Activated B cell treated with CpG ODN at 0.5 μM for 24 hours (primary cell): ENCODE data around the gene ZNF652. TPM values are rescaled to one million over a fixed set of nuclear protein-coding genes. Genes with fewer than 3 reads are reported as not detected.

Experiments used
- ATAC-seq: fragments of 200-7000 bp; cut with Tn5 transposase; one replicate; pipeline ENCODE4 v1.10.0; 2021; ENCODE audit warnings: low read depth, mild to moderate bottlenecking, moderate library complexity
- CTCF ChIA-PET: fragments of 350-600 bp; sonication (Branson Sonifier 250); formaldehyde crosslinking; loops from one replicate; lab custom pipeline; 2021; ENCODE audit warnings: antibody characterized with exemption; lab: Charles Lee
- POLR2A ChIA-PET: fragments of 350-600 bp; sonication (Branson Sonifier 250); formaldehyde crosslinking; loops from one replicate; lab custom pipeline; 2021; ENCODE audit warnings: antibody characterized with exemption; lab: Charles Lee
- DNase-seq: peaks from one replicate; pipeline ENCODE4 v3.0.0; 2022
- H3K27ac Mint-ChIP-seq: one replicate; pipeline ENCODE4 v1.8.0; 2020; ENCODE audit warnings: mixed read lengths
- H3K27me3 Mint-ChIP-seq: one replicate; pipeline ENCODE4 v1.8.0; 2021; ENCODE audit warnings: mixed read lengths
- H3K36me3 Mint-ChIP-seq: one replicate; pipeline ENCODE4 v1.8.0; 2021; ENCODE audit warnings: low read depth, mixed read lengths
- H3K4me1 Mint-ChIP-seq: one replicate; pipeline ENCODE4 v1.8.0; 2021; ENCODE audit warnings: mixed read lengths
- H3K4me3 Mint-ChIP-seq: one replicate; pipeline ENCODE4 v1.8.0; 2020; ENCODE audit warnings: mild to moderate bottlenecking, mixed read lengths
- H3K9me3 Mint-ChIP-seq: one replicate; pipeline ENCODE4 v1.8.0; 2020; ENCODE audit warnings: mixed read lengths
- intact Hi-C: fragments of 100-400 bp; cut with micrococcal nuclease; formaldehyde crosslinking; loops from one replicate; pipeline ENCODE4 v1.15.1; 2024
- total RNA-seq: library from RNA; stranded (reverse); gene quantifications from 2 replicates; pipeline ENCODE4 v1.2.3, GENCODE V29; 2022
- TF ChIP-seq, protein P1 (sequence below): fragments of 200-600 bp; IDR thresholded peaks from one replicate; pipeline ENCODE4 v1.8.0; 2022; ENCODE audit warnings: antibody characterized with exemption, mild to moderate bottlenecking

Gene ZNF652
- total RNA-seq, 1 donor from 2014 or later = 40.6 TPM

DNA sequence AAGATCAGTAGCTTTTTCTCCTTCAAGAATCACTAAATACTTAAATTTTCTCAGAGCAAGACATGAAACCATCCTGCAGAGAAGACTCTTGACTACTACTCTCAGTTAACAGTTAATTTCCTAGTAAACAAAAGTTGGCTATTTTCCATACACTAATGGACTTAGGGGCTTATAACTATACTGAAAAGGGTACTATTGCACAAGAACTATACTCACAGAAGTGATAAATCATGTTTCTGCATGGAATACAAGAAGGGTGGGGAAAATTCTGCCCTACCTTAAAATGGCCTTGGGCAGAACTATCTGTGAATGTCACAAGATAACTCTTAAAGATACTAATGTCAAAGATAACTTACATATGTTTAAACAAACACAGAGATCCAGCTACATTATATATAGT, 12.5 kb downstream of the ZNF652 start:
- H3K4me1 Mint-ChIP-seq = peaks cover 35% of the 10 kb centered on the region
- DNase-seq = no peak
- H3K27ac Mint-ChIP-seq = no peak overlapping the region
- H3K36me3 Mint-ChIP-seq = peaks cover 18% of the 10 kb centered on the region
- no peaks in the 10 kb centered on the region for H3K27me3 Mint-ChIP-seq
- ChIA-PET POLR2A (interaction anchor here (0.7 kb wide), 1 partner anchor 29 kb away, joined by 3 read pairs; no protein-coding TSS in a partner anchor), CTCF (interaction anchor here (0.7 to 1.5 kb wide), 3 partner anchors 10 to 207 kb away, joined by 3 to 5 read pairs (median 3); no protein-coding TSS in a partner anchor)
- TF ChIP-seq, protein P1, sequence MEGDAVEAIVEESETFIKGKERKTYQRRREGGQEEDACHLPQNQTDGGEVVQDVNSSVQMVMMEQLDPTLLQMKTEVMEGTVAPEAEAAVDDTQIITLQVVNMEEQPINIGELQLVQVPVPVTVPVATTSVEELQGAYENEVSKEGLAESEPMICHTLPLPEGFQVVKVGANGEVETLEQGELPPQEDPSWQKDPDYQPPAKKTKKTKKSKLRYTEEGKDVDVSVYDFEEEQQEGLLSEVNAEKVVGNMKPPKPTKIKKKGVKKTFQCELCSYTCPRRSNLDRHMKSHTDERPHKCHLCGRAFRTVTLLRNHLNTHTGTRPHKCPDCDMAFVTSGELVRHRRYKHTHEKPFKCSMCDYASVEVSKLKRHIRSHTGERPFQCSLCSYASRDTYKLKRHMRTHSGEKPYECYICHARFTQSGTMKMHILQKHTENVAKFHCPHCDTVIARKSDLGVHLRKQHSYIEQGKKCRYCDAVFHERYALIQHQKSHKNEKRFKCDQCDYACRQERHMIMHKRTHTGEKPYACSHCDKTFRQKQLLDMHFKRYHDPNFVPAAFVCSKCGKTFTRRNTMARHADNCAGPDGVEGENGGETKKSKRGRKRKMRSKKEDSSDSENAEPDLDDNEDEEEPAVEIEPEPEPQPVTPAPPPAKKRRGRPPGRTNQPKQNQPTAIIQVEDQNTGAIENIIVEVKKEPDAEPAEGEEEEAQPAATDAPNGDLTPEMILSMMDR = no peak
- H3K9me3 Mint-ChIP-seq = no peaks in the 10 kb centered on the region
- intact Hi-C loops = no loop called here
- no peak overlapping the region for H3K4me3 Mint-ChIP-seq
- no peak for ATAC-seq

DNA sequence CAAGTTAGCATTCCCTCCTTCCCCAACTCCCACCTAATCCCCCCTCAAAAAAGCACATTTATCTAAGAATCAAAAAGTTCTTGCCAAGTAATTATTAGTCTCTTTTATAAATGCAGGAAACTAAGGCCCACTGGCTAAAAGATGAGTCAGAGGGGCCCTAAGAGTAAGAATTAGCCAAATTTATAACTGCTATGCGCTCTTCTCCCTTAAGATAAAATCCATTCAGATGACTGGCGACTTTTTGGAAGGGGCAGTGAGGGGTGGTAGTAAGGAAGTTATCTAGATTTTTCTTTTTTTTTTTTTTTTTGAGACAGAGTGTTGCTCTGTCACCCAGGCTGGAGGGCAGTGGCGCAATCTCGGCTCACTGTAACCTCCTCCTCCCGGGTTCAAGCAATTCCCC, 17.1 kb downstream of the ZNF652 start:
- intact Hi-C loops = loop anchor here (5.0 kb wide), 2 partner anchors 153 to 332 kb away; partner anchors contain the start of gene SPOP
- DNase-seq (no peak), ATAC-seq (no peak)
- peaks cover 60% of the 10 kb centered on the region for H3K4me1 Mint-ChIP-seq
- TF ChIP-seq, protein P1 = no peak
- no peak overlapping the region for H3K27ac Mint-ChIP-seq
- no peaks in the 10 kb centered on the region for H3K27me3 Mint-ChIP-seq
- no peaks in the 10 kb centered on the region for H3K9me3 Mint-ChIP-seq
- peaks cover 17% of the 10 kb centered on the region for H3K36me3 Mint-ChIP-seq
- POLR2A ChIA-PET = interaction anchor here (0.6 to 5.6 kb wide), 2 partner anchors 15 to 26 kb away, joined by 4 to 85 read pairs; partner anchors contain the start of gene ZNF652
- CTCF ChIA-PET = interaction anchor here (0.7 kb wide), 1 partner anchor 39 kb away, joined by 4 read pairs; no protein-coding TSS in a partner anchor
- no peak overlapping the region for H3K4me3 Mint-ChIP-seq

DNA sequence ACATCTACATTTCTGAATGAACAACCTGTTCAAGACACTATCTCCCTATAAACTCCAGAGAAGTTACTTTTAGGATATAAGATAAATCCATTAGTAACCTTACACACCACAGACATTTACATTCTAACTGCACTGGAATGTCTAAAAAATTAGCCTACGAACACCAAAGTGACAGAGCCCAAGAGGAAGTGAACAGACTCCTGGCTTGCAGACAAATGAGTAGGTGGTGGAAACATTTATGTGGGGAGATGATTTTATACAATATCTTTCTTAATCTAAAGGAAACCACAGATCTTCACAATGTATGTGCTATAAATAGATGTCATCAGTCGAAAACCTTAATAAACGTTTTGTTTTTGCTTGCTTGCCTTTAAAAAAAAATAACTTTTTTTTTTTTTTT, 18.8 kb downstream of the ZNF652 start:
- Mint-ChIP-seq H3K27me3 (no peaks in the 10 kb centered on the region), H3K9me3 (no peaks in the 10 kb centered on the region), H3K36me3 (peaks cover 12% of the 10 kb centered on the region), H3K4me1 (peaks cover 65% of the 10 kb centered on the region), H3K27ac (peak overlapping the region; percentile 89), H3K4me3 (peak overlapping the region; percentile 72)
- TF ChIP-seq, protein P1 = no peak
- peak; percentile 30 for ATAC-seq
- DNase-seq = no peak
- intact Hi-C loops = loop anchor here (2.0 to 5.0 kb wide), 3 partner anchors 14 to 334 kb away; partner anchors contain the start of gene SPOP
- ChIA-PET POLR2A (interaction anchor here (1.1 to 5.6 kb wide), 5 partner anchors 9 to 47 kb away, joined by 4 to 85 read pairs (median 9); partner anchors contain the start of gene ZNF652), CTCF (interaction anchor here (1.0 to 4.8 kb wide), 4 partner anchors 15 to 48 kb away, joined by 4 to 19 read pairs (median 5); no protein-coding TSS in a partner anchor)

DNA sequence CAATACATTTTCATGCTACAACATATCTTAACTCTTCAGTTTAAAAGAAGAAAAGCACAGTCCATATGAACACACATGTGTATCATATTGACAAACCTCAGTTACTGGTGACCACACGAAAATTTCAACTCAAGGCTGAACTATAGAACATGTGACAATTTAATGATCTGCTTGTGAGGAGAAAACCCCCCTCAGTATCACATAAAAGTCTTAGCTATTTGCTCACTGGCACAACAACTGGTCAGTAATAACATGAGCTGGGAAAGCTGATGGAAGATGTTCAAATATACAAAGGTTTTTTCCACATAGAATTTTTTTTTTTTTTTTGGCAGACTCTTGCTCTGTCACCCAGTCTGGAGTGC, 19.5 kb downstream of the ZNF652 start:
- ChIA-PET CTCF (interaction anchor here (0.7 to 4.8 kb wide), 5 partner anchors 16 to 49 kb away, joined by 3 to 19 read pairs (median 4); no protein-coding TSS in a partner anchor), POLR2A (interaction anchor here (0.6 to 5.6 kb wide), 7 partner anchors 9 to 920 kb away, joined by 4 to 85 read pairs (median 7); partner anchors contain the start of gene ZNF652)
- H3K27me3 Mint-ChIP-seq = no peaks in the 10 kb centered on the region
- ATAC-seq (peak; percentile 15), DNase-seq (no peak)
- intact Hi-C loops = loop anchor here (1.0 to 5.0 kb wide), 5 partner anchors 14 to 335 kb away; partner anchors contain the start of gene SPOP
- H3K27ac Mint-ChIP-seq = peak overlapping the region; percentile 89
- no peaks in the 10 kb centered on the region for H3K9me3 Mint-ChIP-seq
- TF ChIP-seq, protein P1 = no peak
- H3K36me3 Mint-ChIP-seq = peaks cover 8% of the 10 kb centered on the region
- peaks cover 67% of the 10 kb centered on the region for H3K4me1 Mint-ChIP-seq
- H3K4me3 Mint-ChIP-seq = peak overlapping the region; percentile 57

DNA sequence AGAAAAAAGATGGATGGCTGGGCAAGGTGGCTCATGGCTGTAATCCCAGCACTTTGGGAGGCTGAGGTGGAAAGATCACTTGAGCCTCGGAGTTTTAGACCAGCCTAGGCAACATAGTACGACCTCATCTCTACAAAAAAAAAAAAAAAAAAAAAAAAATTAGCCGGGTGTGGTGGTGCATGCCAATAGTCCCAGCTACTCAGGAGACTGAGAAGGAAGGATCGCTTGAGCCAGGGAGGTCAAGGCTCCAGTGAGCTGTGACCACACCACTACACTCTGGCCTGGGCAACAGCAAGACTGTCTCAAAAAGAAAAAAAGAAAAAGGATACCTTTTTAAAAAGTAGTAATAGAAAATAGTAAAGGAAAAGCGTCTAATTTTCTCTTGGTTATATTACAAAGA, 20.7 kb downstream of the ZNF652 start:
- ATAC-seq (peak; percentile 43), DNase-seq (no peak)
- Mint-ChIP-seq H3K36me3 (peaks cover 8% of the 10 kb centered on the region), H3K27ac (peak overlapping the region; percentile 89), H3K4me1 (peaks cover 64% of the 10 kb centered on the region), H3K27me3 (no peaks in the 10 kb centered on the region), H3K4me3 (peak overlapping the region; percentile 71), H3K9me3 (no peaks in the 10 kb centered on the region)
- POLR2A ChIA-PET = interaction anchor here (0.6 to 5.6 kb wide), 3 partner anchors 19 to 62 kb away, joined by 11 to 85 read pairs (median 33); partner anchors contain the start of gene ZNF652
- CTCF ChIA-PET = interaction anchor here (0.7 to 4.8 kb wide), 2 partner anchors 17 to 25 kb away, joined by 3 to 19 read pairs; no protein-coding TSS in a partner anchor
- TF ChIP-seq, protein P1 = no peak
- intact Hi-C loops = loop anchor here (5.0 kb wide), 2 partner anchors 149 to 336 kb away; partner anchors contain the start of gene SPOP
